HUES6 (cell line): ENCODE results near the gene CCDC169.

Source experiments
- H3K27ac ChIP-seq: 2 replicates; pipeline ENCODE4 v1.7.0; 2013; ENCODE audit warnings: low read depth, mild to moderate bottlenecking, low read length, inconsistent platforms
- H3K27me3 ChIP-seq: 2 replicates; pipeline ENCODE4 v1.6.1; 2013; ENCODE audit warnings: low read length; ENCODE audit not compliant: control insufficient read depth, insufficient read depth
- H3K36me3 ChIP-seq: 2 replicates; pipeline ENCODE4 v1.6.1; 2013; ENCODE audit warnings: low read length; ENCODE audit not compliant: control insufficient read depth, insufficient read depth
- H3K4me1 ChIP-seq: 2 replicates; pipeline ENCODE4 v1.6.1; 2013; ENCODE audit warnings: low read length; ENCODE audit not compliant: control insufficient read depth, insufficient read depth
- H3K4me3 ChIP-seq: 2 replicates; pipeline ENCODE4 v1.5.1; 2013; ENCODE audit warnings: low read depth, low read length
- H3K9ac ChIP-seq: one replicate; pipeline ENCODE4 v1.6.1; 2013; ENCODE audit warnings: mild to moderate bottlenecking, low read length
- H3K9me3 ChIP-seq: 2 replicates; pipeline ENCODE4 v1.6.1; 2013; ENCODE audit warnings: low read depth, low read length; ENCODE audit not compliant: control insufficient read depth, insufficient read depth

The CCDC169 gene

GRCh38 chr13:36242761-36243160 is 54.9 kb downstream of the CCDC169 start:
- no peaks in the 10 kb centered on the region for H3K9me3 ChIP-seq
- H3K9ac ChIP-seq, result no peak overlapping the region
- H3K36me3 ChIP-seq, result peaks cover 72% of the 10 kb centered on the region
- no peaks in the 10 kb centered on the region for H3K27me3 ChIP-seq
- no peaks in the 10 kb centered on the region for H3K4me1 ChIP-seq
- no peak overlapping the region for H3K27ac ChIP-seq
- no peak overlapping the region for H3K4me3 ChIP-seq

DNA sequence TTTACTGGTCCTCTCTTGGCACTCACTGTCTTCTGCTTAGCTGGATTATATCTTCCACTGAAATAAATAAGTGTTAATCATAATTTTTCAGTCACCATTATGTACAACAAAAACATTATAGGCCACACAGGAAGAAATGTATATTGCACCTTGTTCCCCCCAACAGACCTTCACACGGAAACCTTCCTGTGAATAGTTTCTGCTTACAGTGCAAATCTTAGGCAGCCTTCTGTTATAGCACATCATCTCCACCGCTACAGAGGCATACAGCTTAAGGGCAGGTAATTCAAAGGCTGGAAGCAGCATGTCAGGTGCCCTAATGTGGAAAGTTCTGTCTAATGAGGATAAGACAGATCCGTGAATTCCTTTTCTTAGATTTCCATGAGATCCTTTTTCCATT is 66.4 kb downstream of the CCDC169 start:
- Histone ChIP-seq H3K27ac (no peak overlapping the region), H3K9ac (no peak overlapping the region), H3K4me3 (no peak overlapping the region), H3K36me3 (peaks cover 42% of the 10 kb centered on the region), H3K27me3 (no peaks in the 10 kb centered on the region), H3K9me3 (peaks cover 11% of the 10 kb centered on the region; the same call in 1 of the 2 replicates), H3K4me1 (no peaks in the 10 kb centered on the region)

DNA sequence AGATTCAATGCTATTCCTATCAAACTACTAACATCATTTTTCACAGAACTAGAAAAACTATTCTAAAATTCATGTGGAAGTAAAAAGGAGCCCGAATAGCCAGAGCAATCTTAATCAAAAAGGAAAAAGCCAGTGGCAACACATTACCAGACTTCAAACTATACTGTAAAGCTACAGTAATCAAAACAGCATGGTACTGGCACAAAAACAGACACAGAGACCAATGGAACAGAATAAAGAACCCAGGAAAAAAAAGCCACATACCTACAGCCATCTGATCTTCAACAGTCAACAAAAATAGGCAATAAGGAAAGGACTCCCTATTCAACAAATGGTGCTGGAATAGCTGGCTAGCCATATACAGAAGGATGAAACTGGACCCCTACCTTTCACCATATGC is 72.9 kb downstream of the CCDC169 start:
- H3K27me3 ChIP-seq, result no peaks in the 10 kb centered on the region
- peaks cover 26% of the 10 kb centered on the region for H3K9me3 ChIP-seq
- H3K9ac ChIP-seq, result no peak overlapping the region
- H3K4me1 ChIP-seq, result no peaks in the 10 kb centered on the region
- no peak overlapping the region for H3K4me3 ChIP-seq
- H3K36me3 ChIP-seq, result peaks cover 56% of the 10 kb centered on the region
- H3K27ac ChIP-seq, result no peak overlapping the region

DNA sequence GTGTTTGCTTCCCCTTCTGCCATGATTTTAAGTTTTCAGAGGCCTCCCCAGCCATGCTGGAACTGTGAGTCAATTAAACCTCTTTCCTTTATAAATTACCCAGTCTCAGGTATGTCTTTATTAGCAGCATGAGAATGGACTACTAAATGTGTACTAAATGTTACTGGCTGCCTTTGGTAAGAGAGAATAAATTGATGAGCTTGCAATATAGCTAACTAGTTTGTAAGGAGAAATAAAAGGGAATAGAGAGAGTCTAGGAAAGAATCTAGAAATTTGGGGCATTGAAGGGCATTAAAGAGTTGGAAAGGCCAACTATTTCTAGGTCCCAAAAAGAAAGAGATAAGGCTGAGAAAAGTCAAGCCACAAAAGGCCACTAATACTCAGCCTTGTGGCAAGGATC is 77.7 kb downstream of the CCDC169 start:
- no peaks in the 10 kb centered on the region for H3K4me1 ChIP-seq
- no peaks in the 10 kb centered on the region for H3K27me3 ChIP-seq
- H3K27ac ChIP-seq, result no peak overlapping the region
- H3K36me3 ChIP-seq, result peaks cover 25% of the 10 kb centered on the region
- H3K9me3 ChIP-seq, result peaks cover 5% of the 10 kb centered on the region
- no peak overlapping the region for H3K9ac ChIP-seq
- H3K4me3 ChIP-seq, result no peak overlapping the region

DNA sequence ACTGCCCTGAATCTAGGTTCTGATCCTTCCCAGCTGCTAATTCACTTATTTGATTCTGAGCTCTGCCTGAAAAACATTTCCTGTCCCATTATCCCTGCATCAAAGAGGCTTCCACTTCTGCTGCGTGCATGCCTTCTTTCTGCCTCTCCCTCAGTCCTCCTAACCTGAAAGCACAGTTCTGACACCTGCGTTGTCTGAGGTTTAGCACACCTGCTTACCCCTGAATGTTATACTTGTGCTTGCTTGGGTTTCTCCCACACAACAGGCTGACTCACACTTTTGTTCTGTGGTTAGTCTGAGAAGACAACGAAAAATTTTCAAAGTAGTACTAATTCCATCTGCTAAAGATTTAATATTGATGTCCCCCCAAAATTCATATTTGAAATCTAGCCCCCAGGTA is 80.2 kb downstream of the CCDC169 start:
- H3K4me1 ChIP-seq, result no peaks in the 10 kb centered on the region

GRCh38 chr13:36214163-36214921 is 83.3 kb downstream of the CCDC169 start, which contains the start of gene SOHLH2:
Gene SOHLH2, minus strand, starts transcription at chr13:36214556. Its CDS starts 30 bp downstream, at chr13:36214526.
- H3K4me3 ChIP-seq, result no peak within 1 kb of the TSS
- H3K9ac ChIP-seq, result no peak within 1 kb of the TSS
- no peaks in the 10 kb centered on the region for H3K36me3 ChIP-seq
- H3K4me1 ChIP-seq, result peaks cover 10% of the 10 kb centered on the region; the same call in 1 of the 2 replicates
- H3K27me3 ChIP-seq, result no peaks in the 10 kb centered on the region
- H3K9me3 ChIP-seq, result peaks cover 9% of the 10 kb centered on the region
- no peak within 1 kb of the TSS for H3K27ac ChIP-seq

More for the DNA sequence above, 80.2 kb downstream of the CCDC169 start:
- Histone ChIP-seq H3K27ac (no peak overlapping the region), H3K9me3 (peaks cover 4% of the 10 kb centered on the region; the same call in 1 of the 2 replicates), H3K36me3 (peaks cover 12% of the 10 kb centered on the region), H3K9ac (no peak overlapping the region), H3K4me3 (no peak overlapping the region), H3K27me3 (no peaks in the 10 kb centered on the region)

DNA sequence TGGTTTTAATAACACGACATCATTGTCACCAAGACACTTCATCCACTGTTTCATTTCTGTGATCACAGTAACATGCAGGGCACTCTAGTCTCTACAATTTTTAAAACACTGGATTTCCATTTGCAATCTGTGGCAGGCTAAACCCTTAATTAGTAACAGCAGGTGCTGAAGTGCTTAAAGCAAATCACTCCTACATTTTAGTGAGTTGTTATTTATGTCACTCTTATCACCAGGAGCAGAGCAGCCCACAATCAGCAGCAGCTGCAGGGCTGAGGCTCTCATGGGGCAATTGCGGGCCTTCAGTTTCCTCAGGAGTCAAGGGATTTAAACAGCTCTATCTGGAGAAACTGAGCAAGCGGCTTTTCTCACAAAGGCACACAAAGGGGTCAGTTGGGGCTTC is 84.8 kb downstream of the CCDC169 start:
- Histone ChIP-seq H3K4me1 (peaks cover 10% of the 10 kb centered on the region; the same call in 1 of the 2 replicates), H3K27ac (no peak overlapping the region), H3K9me3 (peaks cover 9% of the 10 kb centered on the region), H3K9ac (no peak overlapping the region), H3K36me3 (no peaks in the 10 kb centered on the region), H3K4me3 (no peak overlapping the region), H3K27me3 (no peaks in the 10 kb centered on the region)

DNA sequence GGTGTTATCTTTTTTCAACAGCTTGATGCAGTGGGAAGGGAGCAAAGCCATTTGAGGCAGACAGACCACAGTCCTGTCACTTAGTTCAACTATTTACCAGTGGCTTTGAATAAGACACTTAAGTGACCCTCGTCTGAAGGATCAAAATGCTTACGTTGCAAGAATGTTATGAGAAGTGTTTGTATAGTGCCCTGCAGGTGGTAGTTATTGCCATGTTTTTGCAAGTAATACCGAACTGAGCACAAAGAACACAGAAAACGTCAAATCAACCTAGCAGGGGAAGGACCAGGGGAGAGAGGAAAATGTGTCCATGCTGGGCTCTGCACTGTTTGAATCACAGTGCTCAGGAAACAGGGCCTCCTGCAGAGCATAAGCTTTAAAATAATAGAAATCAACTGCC is 86.0 kb downstream of the CCDC169 start:
- H3K4me1 ChIP-seq, result peaks cover 10% of the 10 kb centered on the region; the same call in 1 of the 2 replicates
- no peak overlapping the region for H3K27ac ChIP-seq
- H3K27me3 ChIP-seq, result no peaks in the 10 kb centered on the region
- H3K9me3 ChIP-seq, result peaks cover 9% of the 10 kb centered on the region
- H3K9ac ChIP-seq, result no peak overlapping the region
- no peak overlapping the region for H3K4me3 ChIP-seq
- H3K36me3 ChIP-seq, result no peaks in the 10 kb centered on the region

GRCh38 chr13:36210738-36211137 is 86.9 kb downstream of the CCDC169 start:
- Histone ChIP-seq H3K9me3 (peaks cover 9% of the 10 kb centered on the region), H3K27ac (no peak overlapping the region)

DNA sequence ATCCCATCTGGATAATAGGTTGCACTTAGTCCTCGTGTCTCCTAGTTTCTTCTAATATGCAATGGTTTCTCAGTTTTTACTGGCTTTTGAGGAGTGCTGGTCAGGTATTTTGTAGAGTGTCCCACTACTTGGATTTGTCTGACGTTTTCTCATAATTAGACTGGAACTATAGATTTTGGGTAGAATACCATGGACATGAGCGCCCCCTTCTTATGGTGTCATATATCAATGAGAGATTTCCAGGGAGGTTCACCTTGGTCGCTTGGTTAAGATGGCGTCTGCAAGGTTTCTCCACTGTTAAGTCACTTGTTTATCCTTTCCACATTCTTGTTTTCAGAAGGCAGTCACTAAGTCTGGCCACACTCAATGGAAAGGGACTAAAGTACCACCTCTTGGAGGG is 89.9 kb downstream of the CCDC169 start:
- Histone ChIP-seq H3K4me3 (no peak overlapping the region), H3K27ac (no peak overlapping the region), H3K27me3 (no peaks in the 10 kb centered on the region)

More at GRCh38 chr13:36210738-36211137, 86.9 kb downstream of the CCDC169 start:
- H3K36me3 ChIP-seq, result no peaks in the 10 kb centered on the region
- H3K4me1 ChIP-seq, result peaks cover 10% of the 10 kb centered on the region; the same call in 1 of the 2 replicates
- no peaks in the 10 kb centered on the region for H3K27me3 ChIP-seq
- no peak overlapping the region for H3K9ac ChIP-seq
- H3K4me3 ChIP-seq, result no peak overlapping the region

DNA sequence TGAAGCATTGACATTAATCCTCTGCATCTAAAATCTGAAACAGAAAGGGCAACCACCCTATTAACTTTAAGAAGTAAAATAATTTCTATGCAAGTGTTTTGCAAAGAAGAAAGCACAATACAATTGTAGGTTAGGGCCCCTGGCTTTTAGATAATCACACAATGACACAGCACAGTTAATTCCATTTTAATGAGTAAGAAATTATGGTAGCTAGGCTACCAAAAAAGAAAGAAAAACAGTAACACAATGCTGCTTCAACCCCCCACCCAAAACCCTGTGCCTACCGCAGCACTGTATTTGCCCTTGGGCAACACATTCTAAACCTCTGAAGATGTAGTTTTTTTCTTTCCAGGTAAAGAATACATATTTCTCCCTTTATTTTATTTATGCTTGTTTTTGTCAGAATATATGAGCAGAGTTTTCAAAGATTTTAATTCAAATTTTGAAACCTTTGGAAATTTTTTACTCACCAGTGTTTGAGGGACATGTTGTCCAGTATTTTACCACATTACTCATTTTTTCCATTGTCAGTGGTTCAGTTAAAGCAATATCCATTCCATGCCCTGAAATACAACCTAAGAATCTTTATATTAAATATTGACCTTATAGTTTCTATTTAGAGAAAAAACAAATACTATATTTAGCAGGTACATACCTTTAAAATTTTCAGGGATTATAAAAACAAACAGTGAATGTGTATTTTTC is 104.3 kb downstream of the CCDC169 start:
- H3K9me3 ChIP-seq, result no peaks in the 10 kb centered on the region
- H3K36me3 ChIP-seq, result no peaks in the 10 kb centered on the region; the same call in 1 of the 2 replicates
- H3K4me1 ChIP-seq, result peaks cover 3% of the 10 kb centered on the region; the same call in 1 of the 2 replicates
- no peak overlapping the region for H3K4me3 ChIP-seq
- H3K27ac ChIP-seq, result no peak overlapping the region
- H3K27me3 ChIP-seq, result no peaks in the 10 kb centered on the region
- no peak overlapping the region for H3K9ac ChIP-seq

More for the DNA sequence above, 89.9 kb downstream of the CCDC169 start:
- Histone ChIP-seq H3K9ac (no peak overlapping the region), H3K4me1 (peaks cover 10% of the 10 kb centered on the region; the same call in 1 of the 2 replicates), H3K36me3 (no peaks in the 10 kb centered on the region), H3K9me3 (peaks cover 7% of the 10 kb centered on the region)
